HL-60/S4 (cell line): ENCODE results near the gene XRCC4.

Source experiments
- in situ Hi-C: fragments of 300-500 bp; cut with MboI; formaldehyde crosslinking; loops from 2 replicates; pipeline ENCODE4 v1.14.3; 2022; ENCODE audit warnings: low sequenced_read_pairs

The XRCC4 gene

DNA sequence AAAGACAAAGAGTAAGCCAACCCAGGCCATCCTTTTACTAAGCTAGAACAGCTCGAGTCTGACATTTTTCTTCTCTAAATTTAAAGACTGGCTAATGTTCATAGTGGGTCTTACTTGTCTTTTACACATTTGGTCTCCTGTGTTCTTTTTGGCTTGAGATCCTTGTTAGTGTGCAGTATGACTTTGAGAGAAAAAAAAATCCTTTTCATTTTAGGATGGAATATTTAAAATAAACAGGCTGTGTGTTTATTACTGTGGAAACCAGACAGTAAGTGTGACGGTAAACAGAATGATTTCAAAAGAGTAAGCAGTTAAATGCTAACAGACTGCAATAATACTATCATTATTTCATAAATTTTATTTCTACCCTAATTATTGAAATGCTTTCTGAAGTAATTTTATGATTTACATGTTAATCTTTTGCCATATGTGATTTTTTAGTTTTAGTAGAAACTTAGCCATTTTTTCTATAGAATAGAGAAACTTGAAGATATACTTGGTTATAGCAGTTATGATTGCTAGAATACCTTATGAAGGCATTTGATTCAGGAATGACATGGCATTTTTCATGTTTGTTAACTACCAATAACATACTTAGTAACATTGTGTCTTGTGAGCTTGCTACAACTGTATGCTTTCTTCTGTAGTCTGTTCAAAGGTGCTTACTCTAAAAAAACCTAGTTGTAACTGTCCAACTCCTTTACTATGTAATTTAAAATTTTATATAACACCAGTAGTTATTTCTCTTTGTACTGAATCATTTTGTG, 92.4 kb downstream of the XRCC4 start:
- in situ Hi-C loops: no loop called here

DNA sequence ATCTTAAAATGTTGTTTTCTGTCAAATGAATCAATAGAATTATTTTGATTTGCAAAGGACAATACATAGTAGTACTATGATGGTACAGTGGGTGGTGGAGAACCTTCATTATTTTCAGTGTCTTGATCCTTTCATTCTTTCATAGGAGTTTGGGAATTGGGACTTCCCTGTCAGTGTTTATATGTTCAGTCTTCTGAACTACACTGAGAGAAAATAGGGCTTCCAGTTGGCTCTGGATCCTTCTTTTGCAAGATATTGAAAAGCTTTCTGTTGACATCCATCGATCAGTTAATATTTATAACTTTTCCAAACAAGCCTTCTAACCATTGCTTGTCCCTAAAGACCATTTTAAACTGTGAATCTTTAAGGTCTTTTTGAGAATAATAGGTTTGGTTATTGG, 94.7 kb downstream of the XRCC4 start:
- in situ Hi-C loops: no loop called here

DNA sequence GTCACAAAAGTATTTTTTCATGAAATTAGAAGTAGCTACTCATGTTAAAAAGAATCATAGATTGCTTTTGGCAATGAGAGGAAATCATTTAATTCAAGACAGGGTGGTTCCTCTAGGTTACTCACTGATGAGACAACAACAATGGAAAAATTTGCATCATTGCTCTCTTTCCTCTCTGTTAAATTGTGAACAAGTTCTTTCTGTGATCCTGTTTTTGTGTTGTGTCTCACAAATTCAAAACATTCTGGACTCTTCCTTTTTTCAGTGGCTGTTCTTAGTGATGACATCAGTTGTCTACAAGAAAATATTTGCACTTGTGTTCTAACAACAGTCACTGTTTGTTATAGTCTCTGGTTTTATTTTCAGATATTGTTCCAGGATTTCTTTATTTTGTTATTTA, 95.3 kb downstream of the XRCC4 start:
- in situ Hi-C loops: no loop called here

DNA sequence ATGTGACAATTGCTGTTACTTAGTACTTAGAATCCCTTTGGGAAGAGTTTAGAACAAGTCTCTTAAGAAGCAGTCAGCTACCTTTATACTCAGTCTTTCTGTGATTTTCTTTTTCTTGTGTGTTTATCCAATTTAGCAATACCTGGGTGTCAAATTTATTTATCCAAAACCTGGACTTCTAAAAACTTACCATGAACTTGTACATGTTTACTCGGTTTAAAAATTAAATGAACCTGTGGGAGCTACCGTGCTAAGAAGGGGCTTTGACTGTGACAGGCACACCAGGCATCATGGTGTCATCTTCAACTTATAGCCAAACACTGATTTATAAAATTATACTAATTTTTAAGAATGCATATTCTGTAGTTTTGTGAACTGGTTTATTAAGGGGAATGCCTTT, 96.5 kb downstream of the XRCC4 start:
- in situ Hi-C loops: no loop called here

DNA sequence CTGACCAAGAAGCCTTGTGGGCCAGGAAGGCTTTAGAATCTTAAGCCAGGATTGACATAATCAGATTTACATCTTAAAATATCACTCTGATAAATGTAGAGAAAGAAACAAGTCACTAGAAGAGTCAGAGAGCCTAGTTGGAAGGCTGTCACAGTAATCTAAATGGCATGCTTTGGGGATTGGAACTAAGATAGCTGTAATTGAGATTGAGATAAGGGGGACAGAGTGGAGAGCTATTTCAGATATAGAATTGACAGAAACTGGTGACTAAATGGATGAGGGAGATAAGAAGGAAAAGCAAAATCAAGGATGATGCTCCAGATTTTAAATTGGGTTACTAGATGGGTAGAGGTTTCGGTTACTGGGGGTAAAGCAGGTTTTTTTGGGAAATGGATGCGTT, 100.5 kb downstream of the XRCC4 start:
- in situ Hi-C loops: no loop called here

DNA sequence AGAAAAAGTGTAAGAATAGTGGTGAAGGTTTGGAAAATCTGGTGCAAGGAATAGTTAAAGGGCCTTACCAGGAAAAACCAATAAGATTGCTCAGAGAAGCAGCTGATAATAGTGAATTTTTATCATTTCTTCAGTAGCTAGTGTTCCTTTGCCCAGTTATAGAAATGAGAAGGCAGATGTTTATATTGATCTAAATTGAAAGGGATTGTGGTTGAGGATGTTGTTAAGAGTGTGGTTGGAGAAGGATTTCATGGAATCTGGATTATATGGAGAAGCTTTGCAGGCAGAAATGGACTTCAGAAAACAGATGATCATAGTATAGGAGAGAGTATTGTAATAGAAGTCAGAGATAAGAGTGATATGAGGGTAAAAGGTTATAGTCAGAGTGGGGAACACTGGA, 102.6 kb downstream of the XRCC4 start:
- in situ Hi-C loops: no loop called here

DNA sequence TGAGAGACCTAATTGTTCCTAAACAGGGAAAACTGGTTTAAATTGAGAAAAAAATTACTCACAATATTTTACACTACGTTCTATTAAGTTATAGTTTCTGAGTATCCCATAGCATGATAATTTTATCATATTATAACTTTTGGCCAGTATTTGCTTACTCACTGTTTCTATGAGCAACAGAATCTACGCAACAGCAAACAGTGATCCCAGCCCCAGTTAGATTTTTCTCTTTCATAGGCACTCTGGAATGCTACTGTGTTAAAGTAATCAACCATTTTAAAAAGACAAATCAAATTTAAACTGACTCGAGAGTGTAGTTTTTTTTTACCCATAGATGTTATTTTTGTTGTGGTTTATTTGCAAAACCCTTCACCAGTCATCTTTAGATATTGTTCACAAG, 107.2 kb downstream of the XRCC4 start:
- in situ Hi-C loops: no loop called here

DNA sequence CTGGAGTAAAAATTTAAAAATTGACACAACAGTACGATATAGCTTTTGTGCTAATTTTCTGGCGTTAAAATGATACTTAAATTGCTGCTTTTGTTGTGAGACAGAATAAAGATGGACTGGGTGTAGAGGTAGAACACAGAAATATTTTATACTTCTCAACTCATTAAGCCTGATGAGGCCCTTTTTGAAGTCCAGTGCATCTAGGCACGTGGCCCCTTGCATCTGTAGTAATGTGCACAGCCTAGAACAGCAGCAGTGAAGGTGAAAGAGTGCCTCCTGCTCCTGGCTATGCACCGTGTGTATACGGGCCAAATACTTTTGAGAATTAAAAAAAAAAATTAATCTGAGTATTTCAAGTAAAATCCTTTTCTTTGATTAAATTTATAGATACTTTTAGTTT, 115.6 kb downstream of the XRCC4 start:
- in situ Hi-C loops: no loop called here

DNA sequence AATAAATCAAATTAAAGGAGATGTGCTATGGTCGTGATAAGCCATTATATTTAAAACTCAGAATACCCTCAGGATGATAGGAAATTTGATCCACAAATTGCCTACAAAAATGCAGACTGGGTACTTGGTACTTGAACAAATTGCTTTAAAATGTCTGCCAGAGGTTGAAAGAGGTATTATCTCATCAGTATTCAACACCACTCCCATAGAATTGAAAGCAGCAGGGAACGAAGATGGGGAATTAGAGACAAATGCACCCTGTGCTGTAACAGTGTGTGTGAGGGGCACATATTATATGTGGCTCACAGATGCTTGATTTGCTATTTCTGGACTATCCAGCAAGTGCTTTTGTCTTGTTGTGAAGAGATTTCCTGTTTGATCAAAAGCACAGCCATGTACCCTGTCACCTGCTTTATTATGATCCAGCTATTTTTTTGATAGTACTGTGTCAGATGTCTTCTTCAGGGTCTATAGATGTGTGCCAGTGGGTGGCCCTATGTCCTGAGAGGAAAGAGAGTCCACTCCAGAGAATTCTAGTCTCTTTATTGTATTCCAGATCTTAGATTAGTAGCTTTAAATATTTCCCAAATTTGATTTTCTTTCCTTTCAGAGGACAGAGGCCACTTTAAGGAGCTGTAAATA, 120.1 kb downstream of the XRCC4 start:
- in situ Hi-C loops: no loop called here

DNA sequence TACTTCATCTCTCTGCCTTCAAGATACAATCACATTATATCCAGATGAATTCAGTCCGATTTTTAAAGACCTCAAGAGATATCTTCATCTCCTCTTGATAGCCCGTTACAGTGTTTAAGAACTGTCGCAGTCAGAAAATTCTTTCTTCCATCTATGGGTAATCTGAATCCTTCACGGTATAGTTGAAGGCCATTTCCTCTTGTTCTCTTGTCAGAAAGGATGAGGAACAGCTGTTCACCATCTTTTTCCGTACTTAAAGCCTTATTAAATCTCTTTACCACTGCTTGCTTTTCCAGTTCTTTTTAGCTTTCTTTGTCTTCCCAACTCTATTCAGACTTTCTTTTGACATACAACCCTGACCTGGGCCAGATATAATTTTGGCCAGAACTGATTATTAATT, 121.8 kb downstream of the XRCC4 start:
- in situ Hi-C loops: no loop called here

DNA sequence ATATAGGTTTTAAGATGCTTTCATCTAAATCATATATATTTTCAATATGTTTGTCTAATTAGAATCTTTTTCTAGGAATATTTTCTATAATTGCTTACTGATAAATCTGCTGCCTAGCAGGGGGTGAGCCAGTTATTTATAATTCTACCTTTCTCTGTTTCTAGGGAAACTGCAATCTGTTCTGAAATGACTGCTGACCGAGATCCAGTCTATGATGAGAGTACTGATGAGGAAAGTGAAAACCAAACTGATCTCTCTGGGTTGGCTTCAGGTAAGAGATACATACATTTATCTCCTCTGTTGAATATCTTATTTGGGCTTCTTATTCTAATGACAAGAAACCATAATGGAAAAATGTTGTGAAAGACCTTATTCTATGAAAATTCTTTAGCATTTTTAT, 127.3 kb downstream of the XRCC4 start:
- in situ Hi-C loops: no loop called here

DNA sequence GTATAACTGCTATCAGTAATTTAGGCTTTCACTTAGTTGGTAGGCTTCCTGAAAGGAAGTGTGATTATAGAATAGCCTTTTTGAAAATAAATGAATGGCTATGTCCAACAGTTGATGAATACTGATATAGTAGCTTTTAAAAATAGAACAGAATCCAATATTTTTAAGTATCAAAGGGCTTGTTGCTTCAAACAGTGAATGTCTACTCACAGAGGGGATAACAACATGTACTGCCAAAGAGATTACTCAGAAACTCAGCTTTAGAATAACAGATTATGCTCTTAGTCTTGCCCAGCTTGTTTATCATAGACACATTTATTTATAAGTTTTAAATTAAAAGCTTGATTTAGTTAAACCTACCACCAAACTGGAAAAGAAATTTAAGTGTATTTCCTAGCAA, 132.6 kb downstream of the XRCC4 start:
- in situ Hi-C loops: no loop called here

DNA sequence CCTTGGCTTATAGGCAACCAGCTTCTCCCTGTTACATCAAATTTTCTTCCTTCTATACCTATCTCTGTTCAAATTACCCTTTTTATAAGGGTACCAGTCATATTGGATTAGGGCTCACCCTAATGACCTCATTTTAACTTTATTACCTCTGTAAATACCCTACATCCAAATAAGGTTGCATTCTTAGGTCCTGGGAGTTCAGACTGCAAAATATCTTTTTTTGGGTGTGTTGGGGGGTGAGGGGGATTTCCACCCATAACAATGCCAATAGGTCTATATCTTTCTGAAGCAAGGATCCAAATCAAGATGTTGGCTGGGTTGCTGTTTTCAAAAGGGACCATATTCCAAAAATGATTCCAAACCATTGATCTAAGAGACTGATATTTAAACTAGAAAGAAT, 141.7 kb downstream of the XRCC4 start:
- in situ Hi-C loops: no loop called here

DNA sequence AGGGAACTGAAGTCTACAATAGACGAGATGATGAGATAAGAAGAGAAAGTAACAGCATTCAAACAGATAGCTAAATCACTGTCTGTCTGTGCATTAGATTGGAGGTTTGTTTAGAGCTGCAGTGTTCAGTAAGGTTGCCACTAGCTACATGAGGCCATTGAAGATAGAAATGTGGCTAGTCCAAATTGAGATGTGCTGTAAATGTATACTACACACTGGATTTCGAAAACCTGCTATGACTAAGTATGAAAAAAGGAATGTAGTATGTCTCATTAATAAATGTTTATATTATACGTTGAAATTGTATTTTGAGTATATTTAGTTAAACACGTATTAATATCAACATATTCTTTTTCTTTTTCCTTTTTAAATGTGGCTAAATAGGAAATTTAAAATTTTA, 142.1 kb downstream of the XRCC4 start:
- in situ Hi-C loops: no loop called here

DNA sequence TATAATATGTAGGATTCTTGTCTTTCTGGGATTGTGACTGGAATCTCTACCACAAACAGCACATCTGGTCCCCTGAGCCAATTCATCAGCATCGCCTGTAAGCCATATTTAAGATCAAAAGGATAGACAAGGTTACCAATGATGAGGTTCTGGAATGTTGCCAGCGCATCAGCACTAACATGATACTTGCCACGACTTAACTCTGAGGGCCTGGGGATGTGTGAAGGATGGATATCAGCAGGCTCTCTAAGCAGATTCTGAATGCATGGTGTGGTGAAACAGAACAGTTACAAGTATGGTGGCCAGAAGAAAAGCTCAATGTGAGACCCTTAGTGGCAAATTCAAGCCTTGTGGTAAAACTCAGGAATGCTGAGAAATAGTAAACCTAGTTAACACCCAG, 143.0 kb downstream of the XRCC4 start:
- in situ Hi-C loops: no loop called here

DNA sequence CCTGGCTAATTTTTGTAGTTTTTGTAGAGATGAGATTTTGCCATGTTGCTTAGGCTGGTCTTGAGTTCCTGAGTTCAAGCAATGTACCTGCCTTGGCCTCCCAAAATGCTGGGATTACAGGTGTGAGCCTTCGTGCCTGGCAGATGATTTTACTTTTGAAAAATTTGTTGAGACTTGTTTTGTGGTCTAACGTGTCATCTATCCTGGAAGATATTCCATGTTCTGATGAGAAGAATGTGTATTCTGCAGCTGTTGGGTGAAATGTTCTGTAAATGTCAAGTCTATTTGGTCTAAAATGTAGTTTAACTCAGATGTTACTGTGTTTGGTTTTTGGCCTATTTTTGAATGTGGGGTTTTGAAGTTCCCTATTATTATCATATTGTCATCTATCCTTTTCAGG, 145.6 kb downstream of the XRCC4 start:
- in situ Hi-C loops: no loop called here

DNA sequence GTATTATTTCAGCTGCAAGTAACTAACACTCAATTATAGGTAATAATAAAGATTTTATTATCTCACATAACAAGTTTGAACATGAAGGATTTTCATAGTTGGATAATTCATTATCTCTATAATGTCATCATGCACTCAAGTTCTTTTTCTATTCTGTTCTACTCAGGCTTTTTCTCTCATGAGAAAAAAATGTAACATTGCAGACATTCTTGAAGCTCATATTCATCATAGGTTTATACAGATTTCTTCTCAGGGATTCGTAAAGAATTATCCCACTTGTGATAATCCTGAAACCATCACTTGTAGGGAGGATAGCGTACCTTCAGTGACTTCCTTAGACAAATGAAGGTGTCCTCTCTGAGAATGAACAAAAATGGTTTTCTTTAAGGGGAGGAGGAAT, 150.3 kb downstream of the XRCC4 start:
- in situ Hi-C loops: no loop called here

DNA sequence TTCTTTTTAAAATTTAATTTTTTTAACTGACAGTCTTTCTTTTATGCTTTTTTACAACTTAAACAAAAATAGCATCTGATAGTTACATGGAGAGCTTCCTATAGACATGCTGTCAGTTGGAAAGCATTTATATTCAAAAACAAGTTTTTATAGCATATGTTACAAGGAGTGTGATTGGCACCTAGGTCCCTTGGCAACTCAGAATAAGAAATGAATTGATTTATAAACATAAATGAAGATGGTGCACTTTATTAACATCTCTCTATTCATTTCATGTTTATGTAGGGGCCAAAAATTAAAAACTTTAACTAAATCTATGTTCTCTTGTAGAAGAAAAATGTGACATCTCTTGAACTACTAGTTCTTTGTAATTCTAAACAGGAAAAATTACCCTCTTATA, 153.2 kb downstream of the XRCC4 start:
- in situ Hi-C loops: no loop called here

DNA sequence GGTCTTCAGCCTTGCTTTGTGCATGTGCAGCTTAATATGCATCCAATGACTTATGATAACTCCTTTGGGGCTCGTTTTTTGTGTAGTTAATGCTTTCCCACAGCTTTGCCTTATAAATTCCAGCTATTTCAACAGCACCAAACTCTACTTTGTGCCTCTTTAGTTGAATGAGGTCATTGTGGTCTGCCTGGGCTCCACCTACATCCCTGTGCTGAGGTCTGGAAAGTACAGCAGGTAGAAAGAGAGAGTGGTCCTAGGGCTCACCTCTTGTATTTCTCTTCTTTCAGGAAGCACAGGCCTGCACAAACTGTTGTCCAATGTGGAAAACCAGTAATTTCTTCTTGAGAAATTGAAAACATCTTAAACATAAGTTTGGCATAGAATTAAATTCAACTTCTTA, 167.2 kb downstream of the XRCC4 start:
- in situ Hi-C loops: no loop called here

DNA sequence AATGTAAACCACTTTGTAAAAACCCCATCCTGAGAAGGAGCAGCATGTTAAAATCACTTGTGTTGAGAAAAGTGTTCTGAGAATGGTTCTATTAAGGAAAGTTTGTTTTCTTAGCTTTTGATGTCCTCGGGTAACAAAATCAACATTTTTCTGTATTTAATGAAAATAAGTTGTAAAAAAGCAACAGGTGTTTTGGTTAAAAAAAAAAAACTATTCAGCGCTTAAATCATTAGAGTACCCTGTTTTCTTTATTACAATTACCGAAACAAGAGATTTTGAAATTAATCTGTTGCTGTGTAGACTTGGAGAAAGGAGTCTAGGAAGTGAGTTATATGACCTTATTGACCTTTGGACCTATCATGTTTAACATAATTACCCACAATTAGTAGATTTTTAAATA, 167.7 kb downstream of the XRCC4 start:
- in situ Hi-C loops: no loop called here

DNA sequence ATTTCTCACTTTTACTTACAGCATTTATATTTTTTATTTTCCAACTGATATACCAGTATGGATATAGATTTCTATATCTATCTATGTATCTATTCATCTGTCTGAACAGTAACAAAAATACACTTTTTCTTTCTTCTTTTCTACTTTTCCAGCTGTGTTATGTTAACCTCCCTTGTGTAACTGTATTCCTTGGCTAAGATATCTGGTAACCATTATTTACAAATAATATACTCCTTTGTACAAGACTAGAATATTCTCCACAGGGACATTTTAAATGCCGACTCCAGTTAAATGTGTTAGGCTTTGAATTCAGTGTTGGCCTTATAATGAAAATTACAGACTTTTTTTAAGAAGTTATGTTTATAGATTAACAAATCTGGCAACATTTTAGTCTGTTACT, 168.7 kb downstream of the XRCC4 start:
- in situ Hi-C loops: no loop called here

DNA sequence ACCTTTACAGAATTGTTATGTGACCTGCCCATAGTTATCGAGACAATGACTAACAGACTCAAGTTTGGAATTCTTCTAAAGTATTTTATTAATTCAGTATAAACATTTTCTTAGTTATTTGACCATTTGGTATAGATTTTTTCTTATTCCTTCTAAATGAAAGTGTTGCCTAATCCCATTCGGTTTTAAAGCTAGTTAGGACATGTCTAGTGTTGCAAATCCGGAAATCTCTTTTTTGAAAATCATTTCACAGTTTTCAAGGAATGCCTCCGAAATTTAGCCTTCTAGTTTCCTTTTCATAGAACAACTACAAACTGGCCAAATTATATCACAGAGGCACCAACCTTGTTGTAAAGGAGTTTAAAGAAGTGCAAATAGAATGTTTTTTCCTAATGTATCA, 171.8 kb downstream of the XRCC4 start:
- in situ Hi-C loops: no loop called here

DNA sequence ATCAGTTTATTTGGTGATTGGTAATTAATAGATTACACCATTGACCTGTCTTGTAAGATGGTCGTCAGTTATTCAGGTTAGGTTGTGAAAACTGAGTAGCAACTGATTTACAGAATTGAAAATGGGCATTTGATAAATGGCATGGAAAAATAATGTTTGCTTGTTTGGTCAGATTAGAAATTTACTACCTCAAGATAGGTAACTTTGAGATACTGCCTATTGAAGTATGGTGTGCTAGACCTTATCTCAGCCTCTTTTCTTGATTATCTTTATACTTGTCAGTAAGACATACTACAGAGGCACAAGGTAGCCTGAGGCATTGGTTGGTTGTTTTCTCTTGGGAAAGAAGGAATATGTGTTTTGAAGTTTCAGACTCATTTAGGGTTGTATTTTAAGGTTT, 174.5 kb downstream of the XRCC4 start:
- in situ Hi-C loops: no loop called here
